Esophagus squamous epithelium (tissue), 4 donors: ENCODE data around the gene ITGA8.

ENCODE experiments used
- CTCF ChIP-seq, 6 experiments: fragments of 450-650 bp in 4 of 6; fragments of 200-600 bp in 2 of 6; sonication (generic) in 2 of 6; IDR thresholded peaks; one replicate each; pipeline ENCODE4 v1.5.1; 2016 to 2019; ENCODE audit warnings: antibody characterized with exemption in 6 of 6, mild to moderate bottlenecking in 4 of 6, moderate library complexity in 4 of 6
- POLR2A ChIP-seq, 4 donors: fragments of 450-650 bp; IDR thresholded peaks; one replicate each; pipeline ENCODE4 v1.6.1; 2017; ENCODE audit warnings: antibody characterized with exemption in 4 of 4, mild to moderate bottlenecking in 4 of 4, moderate library complexity in 3 of 4

GRCh38 chr10:15548331-15548730 lies 171.4 kb downstream of the ITGA8 start:
- TF ChIP-seq CTCF (IDR thresholded peaks at IDR 0.05) = no peak
- no peak for TF ChIP-seq POLR2A (IDR thresholded peaks at IDR 0.05)
